Adrenal gland (tissue), 12 donors: ENCODE measurements around the gene AFAP1. TPM values are rescaled to one million over a fixed set of nuclear protein-coding genes. Genes with fewer than 3 reads are reported as not detected.

Experiments
- DNase-seq, 7 donors: peaks; one replicate each; pipeline ENCODE4 v3.0.0-alpha.2; 2019 to 2020
- H3K27ac ChIP-seq, 5 donors: fragments of 200-600 bp; sonication (generic) in 4 of 5; 1 replicate in 3 of 5; 2 replicates in 2 of 5; pipeline versions ENCODE4 v1.5.1 to v1.8.0; 2016 to 2020; ENCODE audit warnings: mild to moderate bottlenecking in 1 of 5
- H3K27me3 ChIP-seq: fragments of 200-600 bp; 2 replicates; pipeline ENCODE4 v1.8.0; 2021
- H3K36me3 ChIP-seq, 2 donors: fragments of 200-600 bp; replicated peaks in 1 of 2; 1 replicate in 1 of 2; 2 replicates in 1 of 2; pipeline versions ENCODE4 v1.5.1 to v1.8.0; 2018 to 2022
- H3K4me1 ChIP-seq, 2 donors: fragments of 200-600 bp; replicated peaks in 1 of 2; 1 replicate in 1 of 2; 2 replicates in 1 of 2; pipeline versions ENCODE4 v1.5.1 to v1.8.0; 2018 to 2021
- H3K4me3 ChIP-seq, 4 donors: fragments of 200-600 bp; sonication (generic) in 3 of 4; one replicate each; pipeline ENCODE4 v1.5.1; 2016 to 2018
- H3K9me3 ChIP-seq, 3 donors: fragments of 200-600 bp; sonication (generic) in 1 of 3; replicated peaks in 1 of 3; 1 replicate in 2 of 3; 2 replicates in 1 of 3; pipeline versions ENCODE4 v1.5.1 to v1.8.0; 2016 to 2021
- POLR2A ChIP-seq, 2 donors: fragments of 450-650 bp; IDR thresholded peaks; one replicate each; pipeline ENCODE4 v1.6.1; 2017; ENCODE audit warnings: antibody characterized with exemption in 2 of 2, mild to moderate bottlenecking in 2 of 2, moderate library complexity in 1 of 2
- WGBS, 4 donors: extraction: QIAGEN DNeasy Blood & Tissue Kit in 2 of 4; methylation state at CpG; one replicate each; pipeline versions ENCODE4 v1.1.5 to v1.1.7; 2013 to 2017; 5-methylcytosine and 5-hydroxymethylcytosine counted together
- intact Hi-C, 2 donors: fragments of 100-400 bp; cut with DNase I; formaldehyde crosslinking; loops; one replicate each; pipeline versions ENCODE4 v1.14.1 to v1.15.0; 2022 to 2023
- polyA plus RNA-seq, 3 donors: library from polyadenylated mRNA; stranded (reverse); fragments of 200-250 nt in 2 of 3; fragments of 350-450 nt in 1 of 3; fragmentation: Illumina TruSeq in 1 of 3; extraction: RNeasy Lipid Tissue Mini Kit (QIAGEN cat#74804) in 1 of 3; gene quantifications; one replicate each; pipeline ENCODE4 v1.2.3, GENCODE V29; 2013 to 2014
- total RNA-seq, 9 donors: library from RNA; depleted of rRNA in 4 of 9; stranded (reverse); fragments of >200 nt in 4 of 9; fragments of 120-200 nt in 1 of 9; fragmentation: NEBNext Ultra II Directional in 1 of 9; extraction: Animal tissue kit (Norgen Biotek cat#: 25700) in 1 of 9; gene quantifications; one replicate each; pipeline versions ENCODE4 v1.1.0 to v1.2.4, GENCODE V29; 2013 to 2023
- TF ChIP-seq, protein P1 (sequence below), 6 experiments: fragments of 450-650 bp in 4 of 6; fragments of 200-600 bp in 2 of 6; sonication (generic) in 1 of 6; IDR thresholded peaks; 1 replicate in 5 of 6; 2 replicates in 1 of 6; pipeline versions ENCODE4 v1.5.1 to v1.8.0; 2016 to 2021; ENCODE audit warnings: antibody characterized with exemption in 6 of 6, mild to moderate bottlenecking in 2 of 6, moderate library complexity in 1 of 6
- donor health status: healthy with polysubstance abuse.
- donor health status: Bipolar disorder and iron deficiency.
- donor health status: DM: yes; HTN: yes; CAD: no.
- donor health status: DM: no; HTN: no; CAD: no.
- donor health status: DM: no; HTN: no; CAD: no.
- donor health status: DM: yes; HTN: yes; CAD: no.

The AFAP1 gene
- total and polyA plus RNA-seq, 12 donors, result 3.3 to 16.1 (median 9.8) TPM

DNA sequence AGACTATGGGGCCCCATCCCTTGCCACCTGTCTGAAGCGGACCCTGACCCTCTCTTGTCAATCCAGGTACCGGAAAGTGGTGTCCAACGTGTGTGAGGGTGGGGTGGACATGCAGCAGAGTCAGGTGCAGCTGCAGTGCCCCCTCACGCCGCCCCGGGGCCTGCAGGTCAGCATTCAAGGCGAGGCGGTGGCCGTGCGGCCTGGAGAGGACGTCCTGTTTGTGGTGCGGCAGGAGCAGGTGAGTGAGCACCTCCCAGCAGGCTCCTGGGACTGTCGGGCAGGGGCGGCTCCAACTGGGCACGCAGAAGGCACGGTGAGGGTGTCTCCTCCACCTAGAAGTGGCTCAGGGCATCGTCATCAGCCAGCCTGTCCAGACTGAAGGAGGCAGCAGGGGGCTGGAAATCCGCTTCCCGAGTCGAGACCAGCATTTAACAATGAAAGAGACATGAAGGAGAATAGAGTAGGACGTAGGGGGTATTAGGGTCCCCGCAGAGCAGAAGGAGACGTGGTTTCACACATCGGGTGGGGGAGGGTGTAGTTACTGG, 221.6 kb downstream of the AFAP1 start:
- TF ChIP-seq, protein P1, sequence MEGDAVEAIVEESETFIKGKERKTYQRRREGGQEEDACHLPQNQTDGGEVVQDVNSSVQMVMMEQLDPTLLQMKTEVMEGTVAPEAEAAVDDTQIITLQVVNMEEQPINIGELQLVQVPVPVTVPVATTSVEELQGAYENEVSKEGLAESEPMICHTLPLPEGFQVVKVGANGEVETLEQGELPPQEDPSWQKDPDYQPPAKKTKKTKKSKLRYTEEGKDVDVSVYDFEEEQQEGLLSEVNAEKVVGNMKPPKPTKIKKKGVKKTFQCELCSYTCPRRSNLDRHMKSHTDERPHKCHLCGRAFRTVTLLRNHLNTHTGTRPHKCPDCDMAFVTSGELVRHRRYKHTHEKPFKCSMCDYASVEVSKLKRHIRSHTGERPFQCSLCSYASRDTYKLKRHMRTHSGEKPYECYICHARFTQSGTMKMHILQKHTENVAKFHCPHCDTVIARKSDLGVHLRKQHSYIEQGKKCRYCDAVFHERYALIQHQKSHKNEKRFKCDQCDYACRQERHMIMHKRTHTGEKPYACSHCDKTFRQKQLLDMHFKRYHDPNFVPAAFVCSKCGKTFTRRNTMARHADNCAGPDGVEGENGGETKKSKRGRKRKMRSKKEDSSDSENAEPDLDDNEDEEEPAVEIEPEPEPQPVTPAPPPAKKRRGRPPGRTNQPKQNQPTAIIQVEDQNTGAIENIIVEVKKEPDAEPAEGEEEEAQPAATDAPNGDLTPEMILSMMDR (IDR thresholded peaks at IDR 0.05), result no peak
- no peak overlapping the region for H3K27ac ChIP-seq
- H3K9me3 ChIP-seq, result no peaks in the 10 kb centered on the region
- H3K4me1 ChIP-seq, result no peaks in the 10 kb centered on the region
- H3K36me3 ChIP-seq, result no peaks in the 10 kb centered on the region
- WGBS, 4 donors, result 72 to 78% (median 77%) methylated on average over 20 to 24 of the region's 24 CpGs
- intact Hi-C loops, result loop anchor here in 1 of 2 donors (5.0 kb wide), 1 partner anchor 526 kb away; the partner anchor contains the start of gene SORCS2
- peaks cover 14% of the 10 kb centered on the region for H3K27me3 ChIP-seq
- H3K4me3 ChIP-seq, result no peak overlapping the region
- no peak for DNase-seq

DNA sequence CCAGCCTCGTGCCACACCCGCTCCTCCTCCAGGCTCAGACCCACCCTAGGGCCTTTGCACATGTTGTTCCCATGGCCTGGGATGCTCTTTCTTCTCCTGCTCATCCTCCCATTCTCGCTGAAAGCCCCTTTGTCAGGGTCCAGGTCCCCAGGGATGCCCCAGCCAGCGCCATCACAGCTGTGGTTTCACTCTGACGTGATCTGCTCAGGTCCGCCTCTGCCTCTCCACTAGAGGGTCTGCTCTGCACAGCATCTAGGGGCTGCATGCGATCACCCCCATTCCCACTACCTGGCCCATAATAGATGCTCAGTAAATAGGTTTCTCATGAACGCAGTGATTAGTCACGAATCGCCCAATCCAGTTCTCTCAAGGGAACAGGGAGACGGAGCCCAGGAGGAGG, 222.5 kb downstream of the AFAP1 start:
- 89 to 94% (median 92%) methylated on average over 6 to 11 of the region's 11 CpGs for WGBS, 4 donors
- intact Hi-C loops, result loop anchor here in 1 of 2 donors (5.0 kb wide), 1 partner anchor 525 kb away; the partner anchor contains the start of gene SORCS2
- Histone ChIP-seq H3K27ac (no peak overlapping the region), H3K4me1 (no peaks in the 10 kb centered on the region), H3K27me3 (peaks cover 14% of the 10 kb centered on the region), H3K36me3 (no peaks in the 10 kb centered on the region), H3K9me3 (no peaks in the 10 kb centered on the region), H3K4me3 (no peak overlapping the region)
- DNase-seq, result no peak
- TF ChIP-seq POLR2A (IDR thresholded peaks at IDR 0.05), result no peak
- TF ChIP-seq, protein P1 (IDR thresholded peaks at IDR 0.05), result no peak

DNA sequence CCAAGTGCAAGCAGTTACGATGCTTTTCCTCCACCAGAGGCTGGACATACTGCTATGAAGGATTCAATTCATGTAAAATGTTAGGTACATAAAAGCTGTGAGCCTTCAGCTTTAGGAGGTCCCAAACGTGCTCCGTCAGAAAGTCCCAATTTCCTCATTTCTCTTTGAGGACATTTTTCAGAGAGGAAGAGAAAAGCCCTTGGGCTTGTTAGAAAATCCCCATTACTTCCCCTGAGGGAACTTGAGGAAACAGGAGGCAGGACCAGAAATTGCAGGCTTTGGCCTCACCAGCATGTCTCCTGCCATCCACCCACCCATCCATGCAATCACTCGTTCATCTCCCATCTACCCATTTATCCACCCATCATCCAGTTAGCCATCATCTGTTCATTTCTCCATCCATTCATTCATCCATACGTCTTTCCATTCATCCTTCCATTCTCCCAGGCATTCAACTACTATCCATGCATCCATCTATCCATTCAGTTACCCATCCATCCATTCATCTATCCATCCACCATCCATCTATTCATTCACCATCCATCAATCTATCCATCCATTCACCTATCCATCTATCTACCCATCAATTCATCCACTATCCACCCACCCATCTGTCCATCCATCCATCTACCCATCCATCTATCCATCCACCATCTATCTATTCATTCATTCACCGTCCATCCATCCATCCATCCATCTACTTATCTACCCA, 223.5 kb downstream of the AFAP1 start:
- TF ChIP-seq POLR2A (IDR thresholded peaks at IDR 0.05), result no peak
- TF ChIP-seq, protein P1 (IDR thresholded peaks at IDR 0.05), result no peak
- no peak overlapping the region for H3K27ac ChIP-seq
- H3K4me3 ChIP-seq, result no peak overlapping the region
- DNase-seq, result no peak
- H3K4me1 ChIP-seq, result no peaks in the 10 kb centered on the region
- intact Hi-C loops, result loop anchor here in 1 of 2 donors (5.0 kb wide), 1 partner anchor 524 kb away; the partner anchor contains the start of gene SORCS2
- H3K27me3 ChIP-seq, result peaks cover 14% of the 10 kb centered on the region
- WGBS, 4 donors, result 66 to 72% (median 70%) methylated on average over 6 of the region's 6 CpGs
- no peaks in the 10 kb centered on the region for H3K9me3 ChIP-seq
- no peaks in the 10 kb centered on the region for H3K36me3 ChIP-seq

DNA sequence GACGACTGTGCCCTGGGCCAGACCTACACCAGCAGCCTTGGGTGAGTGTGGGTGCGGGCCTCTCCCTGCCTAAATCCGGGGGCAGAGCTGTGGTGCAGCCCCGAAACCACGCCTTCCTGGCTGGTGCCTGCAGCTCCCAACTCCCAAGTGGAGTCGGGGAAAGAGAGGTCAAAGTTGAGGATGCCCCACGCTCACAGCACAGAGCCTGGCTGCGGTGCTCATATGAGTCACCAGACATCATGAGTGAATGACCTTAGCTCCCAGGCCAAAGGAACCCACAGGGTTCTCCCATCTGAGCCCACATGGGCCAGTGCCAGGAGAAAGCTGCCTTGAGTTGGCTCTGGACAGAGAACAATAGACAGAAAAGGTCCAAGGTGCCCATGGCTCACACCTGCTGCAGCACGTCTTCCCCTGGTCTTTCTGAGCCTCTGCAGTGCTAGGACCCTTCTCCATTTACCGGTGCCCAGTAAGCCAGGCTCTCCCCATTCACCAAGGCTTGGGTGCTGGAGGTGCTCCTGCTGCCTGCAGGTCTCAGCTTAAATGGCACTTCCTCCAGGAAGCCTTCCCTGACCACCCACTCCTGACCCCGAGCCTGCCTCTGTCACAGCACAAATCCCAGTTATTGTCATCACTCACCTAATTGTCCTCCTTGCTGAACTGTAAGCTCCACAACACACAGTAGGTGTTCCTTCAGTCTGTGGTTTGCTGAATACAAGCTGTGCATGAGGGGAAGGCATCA, 224.2 kb downstream of the AFAP1 start:
- Histone ChIP-seq H3K27me3 (peaks cover 14% of the 10 kb centered on the region), H3K36me3 (no peaks in the 10 kb centered on the region), H3K4me1 (no peaks in the 10 kb centered on the region), H3K27ac (no peak overlapping the region), H3K9me3 (no peaks in the 10 kb centered on the region), H3K4me3 (no peak overlapping the region)
- TF ChIP-seq, protein P1 (IDR thresholded peaks at IDR 0.05), result no peak
- TF ChIP-seq POLR2A (IDR thresholded peaks at IDR 0.05), result no peak
- 74 to 84% (median 77%) methylated on average over 6 to 11 of the region's 11 CpGs for WGBS, 4 donors
- no peak for DNase-seq
- intact Hi-C loops, result loop anchor here in 1 of 2 donors (5.0 kb wide), 1 partner anchor 523 kb away; the partner anchor contains the start of gene SORCS2
